IPS-18a (cell line): ENCODE data around the gene CYLD.

Experiments
- H3K27ac ChIP-seq: one replicate; pipeline ENCODE4 v1.5.1; 2013; ENCODE audit warnings: low read length
- H3K27me3 ChIP-seq: one replicate; pipeline ENCODE4 v1.6.1; 2013; ENCODE audit warnings: mild to moderate bottlenecking, low read length; ENCODE audit not compliant: control insufficient read depth, insufficient read depth
- H3K36me3 ChIP-seq: one replicate; pipeline ENCODE4 v1.6.1; 2013; ENCODE audit warnings: low read depth, low read length; ENCODE audit not compliant: control insufficient read depth
- H3K4me1 ChIP-seq: one replicate; pipeline ENCODE4 v1.6.1; 2013; ENCODE audit warnings: low read depth, low read length; ENCODE audit not compliant: control insufficient read depth
- H3K4me3 ChIP-seq: one replicate; pipeline ENCODE4 v1.5.1; 2013; ENCODE audit warnings: low read length
- H3K9ac ChIP-seq: one replicate; pipeline ENCODE4 v1.6.1; 2013; ENCODE audit warnings: mild to moderate bottlenecking, low read length, moderate library complexity
- H3K9me3 ChIP-seq: one replicate; pipeline ENCODE4 v1.6.1; 2013; ENCODE audit warnings: low read depth, low read length; ENCODE audit not compliant: control insufficient read depth

CYLD gene

DNA sequence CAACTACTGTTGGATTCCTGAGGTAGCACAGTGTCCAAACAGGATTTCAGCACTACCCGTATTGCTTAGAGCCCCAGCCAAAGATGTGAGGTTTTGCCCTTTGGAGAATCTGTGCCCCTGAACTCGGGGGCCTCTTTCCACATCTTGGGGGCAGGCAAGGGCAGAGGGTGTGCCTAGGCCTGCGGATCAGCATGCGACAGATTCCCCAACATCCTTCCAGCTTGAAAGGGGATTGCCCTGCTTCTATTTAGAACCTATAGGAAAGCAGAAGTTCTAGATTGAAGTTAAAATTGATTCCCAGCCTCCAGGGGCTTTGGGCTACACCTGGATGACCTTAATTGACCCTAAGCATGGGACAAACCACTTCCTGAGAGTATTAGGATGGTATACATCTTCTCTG is 28.9 kb upstream of the CYLD start:
- Histone ChIP-seq H3K27ac (no peak overlapping the region), H3K27me3 (no peaks in the 10 kb centered on the region), H3K4me1 (no peaks in the 10 kb centered on the region), H3K9me3 (no peaks in the 10 kb centered on the region), H3K36me3 (no peaks in the 10 kb centered on the region), H3K4me3 (no peak overlapping the region), H3K9ac (no peak overlapping the region)

GRCh38 chr16:50717091-50717490 is 24.8 kb upstream of the CYLD start:
- no peaks in the 10 kb centered on the region for H3K36me3 ChIP-seq
- H3K4me3 ChIP-seq = no peak overlapping the region
- no peaks in the 10 kb centered on the region for H3K9me3 ChIP-seq
- H3K9ac ChIP-seq = no peak overlapping the region
- H3K27ac ChIP-seq = no peak overlapping the region
- H3K27me3 ChIP-seq = no peaks in the 10 kb centered on the region
- no peaks in the 10 kb centered on the region for H3K4me1 ChIP-seq

- H3K27ac ChIP-seq = no peak overlapping the region
- no peaks in the 10 kb centered on the region for H3K27me3 ChIP-seq
- no peak overlapping the region for H3K4me3 ChIP-seq
- H3K9me3 ChIP-seq = no peaks in the 10 kb centered on the region
- H3K9ac ChIP-seq = no peak overlapping the region
- no peaks in the 10 kb centered on the region for H3K36me3 ChIP-seq
- H3K4me1 ChIP-seq = no peaks in the 10 kb centered on the region
Measured at GRCh38 chr16:50717494-50717893, 24.4 kb upstream of the CYLD start.

GRCh38 chr16:50718061-50718760 is 23.7 kb upstream of the CYLD start:
- H3K4me1 ChIP-seq = no peaks in the 10 kb centered on the region
- H3K9ac ChIP-seq = no peak overlapping the region
- no peaks in the 10 kb centered on the region for H3K9me3 ChIP-seq
- no peaks in the 10 kb centered on the region for H3K27me3 ChIP-seq
- H3K36me3 ChIP-seq = no peaks in the 10 kb centered on the region
- no peak overlapping the region for H3K27ac ChIP-seq
- H3K4me3 ChIP-seq = no peak overlapping the region

DNA sequence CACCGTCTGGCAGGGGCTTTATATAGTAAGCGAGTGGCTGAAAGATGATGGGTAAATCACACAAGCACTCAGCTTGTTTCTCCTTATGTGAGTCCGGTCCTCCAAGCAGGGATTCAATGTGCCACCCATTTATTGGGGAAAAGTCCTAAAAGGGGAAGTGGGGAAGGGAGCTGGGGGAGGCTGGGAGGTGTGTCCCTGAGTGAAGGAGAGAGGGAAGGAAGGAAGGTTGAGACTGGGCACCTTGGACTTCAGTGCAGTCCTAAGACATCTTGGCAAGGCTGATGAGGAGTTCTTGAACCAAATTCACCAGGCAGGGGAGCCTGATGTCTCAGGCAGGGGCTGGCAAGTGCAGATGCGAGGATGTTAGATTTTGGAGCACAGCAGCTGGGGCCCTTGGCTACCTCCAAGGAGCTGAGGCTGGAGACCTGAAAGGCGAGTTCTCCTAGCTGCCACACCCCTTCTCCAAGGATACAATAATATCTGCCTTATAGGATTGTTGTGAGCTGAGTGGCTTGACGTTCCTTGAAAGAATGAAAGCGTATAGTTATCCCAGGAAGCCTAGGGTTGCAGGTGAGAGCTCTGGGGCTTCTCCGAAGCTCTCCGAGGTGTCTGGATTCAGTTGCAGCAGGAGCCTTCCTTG is 23.0 kb upstream of the CYLD start:
- Histone ChIP-seq H3K4me1 (no peaks in the 10 kb centered on the region), H3K9me3 (no peaks in the 10 kb centered on the region), H3K27me3 (no peaks in the 10 kb centered on the region), H3K9ac (no peak overlapping the region), H3K36me3 (no peaks in the 10 kb centered on the region), H3K27ac (no peak overlapping the region), H3K4me3 (no peak overlapping the region)

DNA sequence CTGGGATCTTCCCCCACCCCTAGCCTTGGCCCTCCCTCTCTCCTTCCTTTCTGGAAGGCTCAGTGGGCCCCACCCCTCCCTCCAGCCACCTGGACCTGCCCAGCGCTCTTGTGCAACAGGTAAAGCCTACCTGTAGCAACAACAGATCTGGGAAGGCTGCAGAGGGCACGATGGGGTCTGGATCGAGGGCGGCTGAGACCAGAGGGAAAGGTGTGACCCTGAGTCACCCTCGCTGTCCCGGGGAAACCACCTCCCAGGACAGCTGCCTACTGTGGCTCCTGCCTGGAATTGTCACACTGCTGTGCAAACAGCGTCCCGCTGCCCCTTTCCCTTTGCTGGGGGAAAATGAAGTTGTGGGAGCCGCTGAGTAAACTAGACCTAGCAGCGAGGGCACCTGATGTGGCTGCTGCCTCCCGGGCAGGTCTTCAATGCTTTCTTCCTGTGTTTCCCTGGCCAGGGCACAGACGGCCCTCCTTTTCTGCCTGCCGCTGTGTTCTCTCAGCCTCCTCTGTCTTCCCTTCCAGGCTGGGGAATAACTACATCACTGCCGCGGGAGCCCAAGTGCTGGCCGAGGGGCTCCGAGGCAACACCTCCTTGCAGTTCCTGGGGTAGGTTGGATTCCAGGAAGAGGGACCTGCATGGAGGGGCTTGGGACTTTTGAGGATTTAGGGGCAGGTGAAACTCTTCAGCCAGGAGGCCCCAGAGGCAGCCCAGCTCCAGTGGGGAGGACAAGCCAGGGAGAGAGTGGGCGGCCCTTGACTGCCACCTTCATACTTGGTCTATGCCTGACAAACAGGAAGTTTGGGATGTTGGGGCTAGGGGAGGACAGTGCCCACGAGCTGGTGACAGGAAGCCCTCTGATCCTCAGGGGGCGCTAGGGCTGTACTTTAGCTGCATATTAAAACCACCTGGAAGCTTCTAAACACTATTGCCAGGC is 22.2 kb upstream of the CYLD start:
- Histone ChIP-seq H3K9me3 (no peaks in the 10 kb centered on the region), H3K36me3 (no peaks in the 10 kb centered on the region), H3K9ac (no peak overlapping the region), H3K4me1 (no peaks in the 10 kb centered on the region), H3K4me3 (no peak overlapping the region), H3K27ac (no peak overlapping the region), H3K27me3 (no peaks in the 10 kb centered on the region)

GRCh38 chr16:50721549-50722404 is 20.1 kb upstream of the CYLD start:
- no peaks in the 10 kb centered on the region for H3K36me3 ChIP-seq
- no peak overlapping the region for H3K27ac ChIP-seq
- H3K9me3 ChIP-seq = no peaks in the 10 kb centered on the region
- no peak overlapping the region for H3K9ac ChIP-seq
- no peaks in the 10 kb centered on the region for H3K27me3 ChIP-seq
- no peak overlapping the region for H3K4me3 ChIP-seq
- H3K4me1 ChIP-seq = no peaks in the 10 kb centered on the region

DNA sequence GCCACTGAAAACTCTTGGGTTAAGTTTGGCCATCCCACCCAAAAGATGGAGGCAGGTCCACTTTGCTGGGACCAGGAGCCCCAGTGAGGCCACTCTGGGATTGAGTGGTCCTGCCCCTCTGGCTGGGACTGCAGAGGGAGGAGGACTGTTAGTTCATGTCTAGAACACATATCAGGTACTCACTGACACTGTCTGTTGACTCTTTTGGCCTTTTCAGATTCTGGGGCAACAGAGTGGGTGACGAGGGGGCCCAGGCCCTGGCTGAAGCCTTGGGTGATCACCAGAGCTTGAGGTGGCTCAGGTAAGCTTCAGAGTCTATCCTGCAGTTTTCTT is 19.5 kb upstream of the CYLD start:
- H3K9me3 ChIP-seq = no peaks in the 10 kb centered on the region
- H3K9ac ChIP-seq = no peak overlapping the region
- H3K4me3 ChIP-seq = no peak overlapping the region

GRCh38 chr16:50722960-50723359 is 18.9 kb upstream of the CYLD start:
- no peaks in the 10 kb centered on the region for H3K36me3 ChIP-seq
- no peaks in the 10 kb centered on the region for H3K4me1 ChIP-seq

More for the DNA sequence above, 19.5 kb upstream of the CYLD start:
- no peaks in the 10 kb centered on the region for H3K36me3 ChIP-seq
- H3K27me3 ChIP-seq = no peaks in the 10 kb centered on the region
- no peak overlapping the region for H3K27ac ChIP-seq
- no peaks in the 10 kb centered on the region for H3K4me1 ChIP-seq

DNA sequence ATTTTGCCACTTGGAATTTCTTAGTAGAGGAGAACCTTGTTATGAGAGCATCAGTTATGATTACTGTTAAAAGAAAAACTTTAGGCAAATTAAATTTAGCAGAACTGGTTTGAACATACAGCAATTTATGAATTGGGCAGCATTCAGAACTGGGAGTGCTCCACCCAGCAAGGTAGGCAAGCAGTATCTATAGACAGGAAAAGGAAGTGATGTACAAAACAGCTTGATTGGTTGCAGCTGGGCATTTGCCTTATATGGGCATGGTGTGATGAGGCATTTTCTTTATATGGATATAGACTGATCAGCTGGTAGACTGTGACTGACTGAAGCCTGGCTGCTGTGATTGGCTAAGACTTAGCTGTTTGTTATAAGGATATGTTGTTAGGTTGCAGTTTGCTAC is 17.6 kb upstream of the CYLD start:
- H3K4me3 ChIP-seq = no peak overlapping the region
- H3K9ac ChIP-seq = no peak overlapping the region
- no peaks in the 10 kb centered on the region for H3K4me1 ChIP-seq
- no peak overlapping the region for H3K27ac ChIP-seq
- H3K27me3 ChIP-seq = no peaks in the 10 kb centered on the region
- H3K36me3 ChIP-seq = no peaks in the 10 kb centered on the region
- no peaks in the 10 kb centered on the region for H3K9me3 ChIP-seq

More at GRCh38 chr16:50722960-50723359, 18.9 kb upstream of the CYLD start:
- no peak overlapping the region for H3K9ac ChIP-seq
- H3K27ac ChIP-seq = no peak overlapping the region
- H3K9me3 ChIP-seq = no peaks in the 10 kb centered on the region
- no peaks in the 10 kb centered on the region for H3K27me3 ChIP-seq
- no peak overlapping the region for H3K4me3 ChIP-seq
